ENCODE results near the gene RPL32.

DNA sequence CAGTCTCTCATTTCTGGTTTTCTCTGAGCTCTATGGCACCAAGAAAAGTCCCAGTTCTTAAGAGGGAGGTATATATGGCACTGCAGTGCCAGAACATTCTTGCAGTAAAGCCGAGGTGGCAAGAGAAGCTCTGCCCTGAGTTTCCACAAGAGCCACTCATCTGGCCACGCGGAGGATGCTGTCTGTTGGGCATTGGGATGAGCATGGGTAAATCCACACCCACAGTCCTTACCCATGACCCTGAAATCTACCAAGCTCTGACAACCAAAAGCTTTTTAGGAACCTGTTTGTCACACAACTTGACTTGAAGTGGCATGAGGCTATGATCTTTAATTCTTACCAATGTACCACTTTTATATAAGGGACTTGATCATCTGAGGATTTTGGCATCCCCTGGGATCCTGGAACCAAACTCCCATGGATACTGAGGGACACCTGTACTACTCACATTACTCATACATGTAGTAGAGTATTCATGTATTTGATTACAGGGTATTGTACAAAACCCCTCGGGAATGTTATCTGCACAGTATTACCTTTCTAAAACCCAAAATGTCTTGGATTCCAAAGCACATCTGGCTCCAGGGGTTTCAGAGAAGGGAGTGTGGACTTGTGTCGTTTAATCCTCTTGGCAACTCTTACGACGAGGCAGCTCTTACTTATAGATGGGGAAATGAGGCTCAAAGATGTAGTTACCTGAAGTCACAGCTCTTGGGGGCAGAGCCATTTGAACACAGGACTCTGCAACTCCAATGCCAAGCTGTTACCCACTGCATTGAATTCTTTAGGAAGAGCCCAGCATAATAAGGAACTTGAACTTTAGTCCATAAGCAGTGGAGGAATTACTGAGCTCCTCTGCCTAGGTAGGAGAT is 8.8 kb downstream of the RPL32 start:
- TF ChIP-seq EZH2phosphoT487 (IDR thresholded peaks at IDR 0.05; ENCODE audit: insufficient read depth, low read depth) = no peak
- no peak for TF ChIP-seq EZH2 (IDR thresholded peaks at IDR 0.05; ENCODE audit: insufficient read depth, poor library complexity, severe bottlenecking)
